T-helper 2 cell treated with Interferon-gamma antibody and Interleukin-4, amounts not matched to agents 5 μg/mL and 100 μg/mL, for 36 hours (primary cell): ENCODE measurements around the gene DHRS7B.

Source experiments
- DNase-seq: peaks from one replicate; pipeline ENCODE4 v3.0.0; 2021; ENCODE audit warnings: low spot score
- H3K27ac Mint-ChIP-seq: one replicate; pipeline ENCODE4 v1.8.0; 2021; ENCODE audit warnings: mild to moderate bottlenecking, mixed read lengths
- H3K27me3 Mint-ChIP-seq: one replicate; pipeline ENCODE4 v1.8.0; 2021; ENCODE audit warnings: low read depth, mixed read lengths
- H3K36me3 Mint-ChIP-seq: one replicate; pipeline ENCODE4 v1.8.0; 2021; ENCODE audit warnings: low read depth, mixed read lengths
- H3K4me1 Mint-ChIP-seq: one replicate; pipeline ENCODE4 v1.8.0; 2021; ENCODE audit warnings: low read depth, mixed read lengths
- H3K4me3 Mint-ChIP-seq: one replicate; pipeline ENCODE4 v1.8.0; 2022; ENCODE audit warnings: mild to moderate bottlenecking, moderate library complexity, mixed read lengths
- H3K9me3 Mint-ChIP-seq: one replicate; pipeline ENCODE4 v1.8.0; 2021; ENCODE audit warnings: mixed read lengths

The DHRS7B gene

GRCh38 chr17:21152731-21153130 lies 26.0 kb downstream of the DHRS7B start:
- peaks cover 3% of the 10 kb centered on the region for H3K4me1 Mint-ChIP-seq
- no peaks in the 10 kb centered on the region for H3K27me3 Mint-ChIP-seq
- no peak for DNase-seq
- peaks cover 66% of the 10 kb centered on the region for H3K9me3 Mint-ChIP-seq
- H3K4me3 Mint-ChIP-seq, result no peak overlapping the region
- peaks cover 14% of the 10 kb centered on the region for H3K36me3 Mint-ChIP-seq
- H3K27ac Mint-ChIP-seq, result no peak overlapping the region

DNA sequence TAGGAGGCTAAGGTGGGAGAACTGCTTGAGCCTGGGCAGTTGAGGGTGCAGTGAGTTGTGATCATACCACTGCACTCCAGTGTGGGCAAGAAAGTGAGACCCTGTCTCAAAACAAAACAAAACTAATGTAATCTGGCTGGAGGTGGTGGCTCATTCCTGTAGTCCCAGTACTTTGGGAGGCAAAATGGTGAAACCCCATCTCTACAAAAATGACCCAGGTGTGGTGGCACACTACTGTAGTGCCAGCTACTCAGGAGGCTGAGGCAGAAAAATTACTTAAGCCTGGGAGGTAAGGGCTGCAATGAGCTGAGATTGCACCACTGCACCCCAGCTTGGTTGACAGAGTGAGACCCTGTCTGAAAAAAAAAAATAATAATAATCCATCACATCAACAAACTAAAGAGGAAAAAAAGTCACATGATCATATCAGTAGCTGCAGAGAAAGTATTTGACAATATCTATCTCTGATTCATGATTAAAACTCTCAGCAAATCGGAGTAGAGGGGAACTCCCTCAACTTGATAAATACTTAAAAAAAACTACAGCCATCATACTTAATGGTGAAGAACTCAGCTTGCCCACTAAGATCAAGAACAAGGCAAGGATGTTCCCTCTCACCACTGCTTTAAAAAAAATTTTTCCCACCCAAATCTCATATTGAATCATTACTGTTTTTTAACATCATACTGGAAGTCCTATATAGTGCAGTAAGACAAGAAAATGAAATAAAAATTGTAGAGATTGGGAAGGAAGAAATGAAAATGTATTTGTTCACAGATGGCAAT lies 31.0 kb downstream of the DHRS7B start:
- H3K27me3 Mint-ChIP-seq, result no peaks in the 10 kb centered on the region
- H3K9me3 Mint-ChIP-seq, result peaks cover 36% of the 10 kb centered on the region
- no peak overlapping the region for H3K4me3 Mint-ChIP-seq
- DNase-seq, result no peak
- no peaks in the 10 kb centered on the region for H3K4me1 Mint-ChIP-seq
- H3K27ac Mint-ChIP-seq, result no peak overlapping the region
- H3K36me3 Mint-ChIP-seq, result peaks cover 2% of the 10 kb centered on the region

DNA sequence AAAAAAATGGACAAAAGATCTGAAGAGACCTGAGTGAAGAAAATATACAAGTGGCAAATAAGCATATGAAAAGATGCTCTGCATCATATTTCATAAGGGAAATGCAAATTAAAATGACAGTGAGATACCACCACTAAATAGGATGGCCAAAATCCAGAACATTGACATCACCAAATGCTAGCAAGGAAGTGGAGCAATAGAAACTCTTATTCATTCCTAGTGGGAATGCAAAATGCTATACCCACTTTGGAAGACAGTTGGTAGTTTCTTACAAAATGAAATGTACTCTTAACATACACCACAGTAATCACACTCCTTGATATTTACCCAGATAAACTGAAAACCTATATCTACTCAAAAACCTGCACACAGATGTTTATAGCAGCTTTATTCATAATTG lies 33.6 kb downstream of the DHRS7B start:
- H3K4me3 Mint-ChIP-seq, result no peak overlapping the region
- peaks cover 2% of the 10 kb centered on the region for H3K36me3 Mint-ChIP-seq
- H3K27me3 Mint-ChIP-seq, result no peaks in the 10 kb centered on the region
- H3K27ac Mint-ChIP-seq, result no peak overlapping the region
- no peaks in the 10 kb centered on the region for H3K4me1 Mint-ChIP-seq
- DNase-seq, result no peak
- H3K9me3 Mint-ChIP-seq, result peaks cover 11% of the 10 kb centered on the region

- Mint-ChIP-seq H3K9me3 (peaks cover 5% of the 10 kb centered on the region), H3K4me3 (no peak overlapping the region), H3K27me3 (no peaks in the 10 kb centered on the region), H3K4me1 (no peaks in the 10 kb centered on the region), H3K27ac (no peak overlapping the region), H3K36me3 (no peaks in the 10 kb centered on the region)
- DNase-seq, result no peak
Measured at GRCh38 chr17:21161498-21162393, 35.0 kb downstream of the DHRS7B start.

- H3K27ac Mint-ChIP-seq, result no peak overlapping the region
- H3K36me3 Mint-ChIP-seq, result no peaks in the 10 kb centered on the region
- DNase-seq, result no peak
- no peak overlapping the region for H3K4me3 Mint-ChIP-seq
- no peaks in the 10 kb centered on the region for H3K27me3 Mint-ChIP-seq
- H3K9me3 Mint-ChIP-seq, result no peaks in the 10 kb centered on the region
- H3K4me1 Mint-ChIP-seq, result no peaks in the 10 kb centered on the region
Measured at GRCh38 chr17:21162394-21162775, 35.6 kb downstream of the DHRS7B start.

GRCh38 chr17:21163101-21163500 lies 36.3 kb downstream of the DHRS7B start:
- Mint-ChIP-seq H3K27ac (no peak overlapping the region), H3K4me1 (no peaks in the 10 kb centered on the region), H3K36me3 (no peaks in the 10 kb centered on the region), H3K27me3 (no peaks in the 10 kb centered on the region), H3K9me3 (no peaks in the 10 kb centered on the region), H3K4me3 (no peak overlapping the region)
- no peak for DNase-seq

- Mint-ChIP-seq H3K9me3 (no peaks in the 10 kb centered on the region), H3K27ac (no peak overlapping the region), H3K4me3 (no peak overlapping the region), H3K4me1 (no peaks in the 10 kb centered on the region), H3K27me3 (no peaks in the 10 kb centered on the region), H3K36me3 (peaks cover 2% of the 10 kb centered on the region)
- DNase-seq, result no peak
Measured at GRCh38 chr17:21164216-21164615, 37.5 kb downstream of the DHRS7B start.

DNA sequence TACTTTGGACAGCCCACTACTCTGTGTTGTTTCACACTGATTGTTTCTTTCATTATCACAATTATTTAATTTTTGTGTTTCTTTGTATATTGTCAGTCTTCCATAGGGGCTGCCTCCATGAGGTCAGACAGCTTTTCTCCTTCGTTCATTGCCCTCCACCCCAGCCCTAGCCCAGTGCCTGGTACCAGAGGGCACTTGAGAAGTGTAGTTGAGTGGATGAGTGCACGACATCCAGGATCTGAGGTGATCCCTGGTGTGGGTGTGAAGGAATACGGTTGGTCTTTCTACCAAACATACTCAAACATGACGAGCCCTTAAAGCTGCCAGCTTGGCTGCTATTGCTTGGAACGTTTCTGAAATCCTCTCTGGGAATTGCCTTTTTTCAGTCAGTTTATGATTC lies 37.9 kb downstream of the DHRS7B start:
- no peak overlapping the region for H3K27ac Mint-ChIP-seq
- no peak for DNase-seq
- no peaks in the 10 kb centered on the region for H3K4me1 Mint-ChIP-seq
- no peaks in the 10 kb centered on the region for H3K9me3 Mint-ChIP-seq
- peaks cover 2% of the 10 kb centered on the region for H3K36me3 Mint-ChIP-seq
- H3K4me3 Mint-ChIP-seq, result no peak overlapping the region
- H3K27me3 Mint-ChIP-seq, result no peaks in the 10 kb centered on the region

DNA sequence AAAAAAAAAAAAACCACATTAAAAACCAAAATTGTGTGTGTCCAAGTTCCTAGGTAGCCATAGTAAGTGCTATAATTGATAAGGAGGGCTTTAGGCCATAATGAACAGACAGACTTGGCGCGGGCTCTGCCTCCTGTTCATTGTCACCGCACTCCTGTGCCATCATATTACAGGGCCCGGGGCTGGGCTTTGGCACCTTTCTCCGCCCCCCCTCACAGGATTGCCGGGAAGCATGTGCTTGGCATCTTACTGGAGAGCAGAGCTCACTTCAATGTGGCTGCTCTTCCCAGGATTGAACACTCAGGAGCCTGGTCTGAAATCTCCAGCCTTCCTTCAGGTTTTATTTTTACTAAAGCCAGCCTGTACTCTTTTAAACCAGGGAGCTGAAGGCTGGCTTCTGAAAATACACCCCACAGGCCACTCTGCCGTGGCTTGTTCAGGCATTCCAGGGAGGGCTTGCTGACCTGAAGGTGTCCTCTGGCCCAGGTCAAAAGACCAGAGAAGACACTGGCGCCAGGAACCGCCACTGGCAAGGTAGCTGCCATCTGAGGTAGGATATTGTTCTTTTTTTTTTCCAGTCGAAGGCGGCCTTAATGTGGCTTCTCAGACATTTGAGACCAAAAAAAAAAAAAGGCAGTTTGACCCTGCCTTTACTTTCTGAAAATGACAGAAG lies 39.3 kb downstream of the DHRS7B start:
- Mint-ChIP-seq H3K36me3 (peaks cover 2% of the 10 kb centered on the region), H3K27me3 (no peaks in the 10 kb centered on the region), H3K9me3 (no peaks in the 10 kb centered on the region), H3K27ac (no peak overlapping the region), H3K4me3 (no peak overlapping the region), H3K4me1 (peaks cover 3% of the 10 kb centered on the region)
- DNase-seq, result no peak

GRCh38 chr17:21166595-21167210 lies 39.9 kb downstream of the DHRS7B start:
- Mint-ChIP-seq H3K9me3 (no peaks in the 10 kb centered on the region), H3K4me3 (no peak overlapping the region), H3K27me3 (no peaks in the 10 kb centered on the region), H3K4me1 (peaks cover 5% of the 10 kb centered on the region), H3K36me3 (peaks cover 2% of the 10 kb centered on the region), H3K27ac (no peak overlapping the region)
- no peak for DNase-seq

GRCh38 chr17:21167303-21167702 lies 40.5 kb downstream of the DHRS7B start:
- H3K27me3 Mint-ChIP-seq, result no peaks in the 10 kb centered on the region
- H3K36me3 Mint-ChIP-seq, result peaks cover 2% of the 10 kb centered on the region
- H3K4me1 Mint-ChIP-seq, result peaks cover 5% of the 10 kb centered on the region
- no peaks in the 10 kb centered on the region for H3K9me3 Mint-ChIP-seq
- no peak for DNase-seq
- no peak overlapping the region for H3K27ac Mint-ChIP-seq
- no peak overlapping the region for H3K4me3 Mint-ChIP-seq

DNA sequence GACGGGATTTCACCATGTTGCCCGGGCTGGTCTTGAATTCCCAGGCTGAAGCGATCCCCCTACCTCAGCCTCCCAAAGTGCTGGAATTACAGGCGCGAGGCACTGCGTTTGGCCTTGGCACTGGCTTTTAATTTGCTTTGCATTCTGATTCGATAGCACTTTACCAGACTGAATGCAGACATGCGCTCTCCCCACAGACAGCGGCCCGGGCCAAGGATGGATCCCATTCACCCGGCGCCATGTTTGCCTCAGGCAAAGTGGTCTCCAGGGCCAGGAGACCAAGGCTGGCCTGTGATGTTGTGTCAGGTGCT lies 41.7 kb downstream of the DHRS7B start:
- DNase-seq, result no peak
- Mint-ChIP-seq H3K9me3 (no peaks in the 10 kb centered on the region), H3K36me3 (peaks cover 2% of the 10 kb centered on the region), H3K27me3 (no peaks in the 10 kb centered on the region), H3K27ac (no peak overlapping the region), H3K4me1 (peaks cover 5% of the 10 kb centered on the region), H3K4me3 (no peak overlapping the region)

DNA sequence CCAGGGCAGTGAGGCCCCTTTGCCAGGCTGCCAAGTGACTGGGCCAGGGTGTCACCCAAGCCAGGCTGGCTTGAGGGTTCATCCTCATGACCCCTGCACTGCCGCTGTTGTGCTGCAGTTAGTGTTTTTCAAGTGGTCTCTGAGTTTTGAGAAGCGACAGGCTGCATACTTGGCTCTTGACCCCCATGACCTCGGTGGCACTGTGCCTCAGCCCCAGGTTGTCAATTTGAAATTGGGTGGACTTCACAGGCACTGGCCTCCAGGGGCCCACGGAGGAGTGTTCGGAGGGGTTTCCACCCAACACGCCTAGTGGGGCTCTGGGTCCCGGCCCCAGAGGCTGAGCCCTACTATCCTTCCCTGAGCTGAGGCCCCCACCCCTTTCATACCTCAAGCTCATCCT lies 42.7 kb downstream of the DHRS7B start:
- no peak for DNase-seq
- Mint-ChIP-seq H3K9me3 (no peaks in the 10 kb centered on the region), H3K4me3 (no peak overlapping the region), H3K27me3 (no peaks in the 10 kb centered on the region), H3K36me3 (peaks cover 2% of the 10 kb centered on the region), H3K4me1 (peaks cover 5% of the 10 kb centered on the region), H3K27ac (no peak overlapping the region)

DNA sequence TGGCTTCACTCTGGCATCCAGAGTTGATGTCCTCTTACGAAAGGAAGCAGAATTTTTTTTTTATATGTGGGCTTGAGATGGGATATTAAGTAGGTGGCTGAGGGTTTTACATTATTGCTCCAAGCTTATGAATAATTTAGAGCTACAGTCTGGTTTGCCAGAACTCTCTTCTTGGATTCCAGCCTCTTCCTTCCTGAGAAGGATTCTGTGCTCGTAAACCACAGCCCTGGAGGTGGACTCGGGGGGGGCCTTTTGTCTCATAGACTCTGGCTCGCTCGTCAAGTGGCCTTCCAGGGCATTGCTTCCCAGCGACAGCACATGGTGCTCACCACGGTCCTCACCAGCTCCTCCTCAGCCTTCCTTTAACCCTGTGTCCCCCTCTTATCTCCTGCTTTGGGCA lies 44.0 kb downstream of the DHRS7B start:
- Mint-ChIP-seq H3K36me3 (peaks cover 2% of the 10 kb centered on the region), H3K4me1 (peaks cover 5% of the 10 kb centered on the region), H3K4me3 (no peak overlapping the region), H3K9me3 (no peaks in the 10 kb centered on the region), H3K27me3 (no peaks in the 10 kb centered on the region), H3K27ac (peak overlapping the region; percentile 27)
- no peak for DNase-seq
